ENCODE results near the gene GPR142.

GRCh38 chr17:74408262-74408661, 41.0 kb downstream of the GPR142 start:
- peak; percentile 17 for TF ChIP-seq CTCF (IDR thresholded peaks at IDR 0.05; ENCODE audit: low read depth, low read length, missing input control)
- no peak for TF ChIP-seq ATF3 (IDR thresholded peaks at IDR 0.05)
- no peak for TF ChIP-seq TAF1 (conservative IDR thresholded peaks at IDR 0.05)
- no peak for TF ChIP-seq GABPA (IDR thresholded peaks at IDR 0.05 in 1 of 2, conservative IDR thresholded peaks at IDR 0.05 in 1 of 2)
- peak; percentile 50 to 71 for TF ChIP-seq RAD21 (IDR thresholded peaks at IDR 0.05)
- no peak for TF ChIP-seq REST (IDR thresholded peaks at IDR 0.05)
- TF ChIP-seq SP1 (IDR thresholded peaks at IDR 0.05) = no peak

All from liver (tissue), 3 donors.